Tibial nerve (tissue), 4 donors: ENCODE data around the gene TTL. TPM values are rescaled to one million over a fixed set of nuclear protein-coding genes. Genes with fewer than 3 reads are reported as not detected.
A peak's percentile ranks its signal among the peaks of the same experiment; 100 is the strongest.
"Not testable (repeated sequence)": the region's sequence is repeated elsewhere in the genome, so short reads cannot be mapped to it uniquely, and the experiment has no call there.

Source experiments
- DNase-seq, 2 donors: peaks; one replicate each; pipeline ENCODE4 v3.0.0-alpha.2; 2019; ENCODE audit warnings: low spot score in 2 of 2
- H3K27ac ChIP-seq, 4 donors: fragments of 200-600 bp; sonication (generic) in 3 of 4; one replicate each; pipeline ENCODE4 v1.5.1; 2017 to 2019; ENCODE audit warnings: mild to moderate bottlenecking in 1 of 4
- H3K27me3 ChIP-seq, 2 donors: fragments of 200-600 bp; sonication (generic) in 1 of 2; one replicate each; pipeline versions ENCODE4 v1.5.1 to v1.6.0; 2017 to 2019
- H3K36me3 ChIP-seq, 3 donors: fragments of 200-600 bp; sonication (generic); one replicate each; pipeline ENCODE4 v1.5.1; 2018 to 2019
- H3K4me1 ChIP-seq, 4 donors: fragments of 200-600 bp; sonication (generic) in 3 of 4; one replicate each; pipeline ENCODE4 v1.5.1; 2017 to 2019
- H3K4me3 ChIP-seq, 4 donors: fragments of 200-600 bp; sonication (generic) in 3 of 4; one replicate each; pipeline ENCODE4 v1.5.1; 2017 to 2019; ENCODE audit warnings: mild to moderate bottlenecking in 1 of 4, moderate library complexity in 1 of 4
- H3K9me3 ChIP-seq, 4 donors: fragments of 200-600 bp; sonication (generic) in 3 of 4; one replicate each; pipeline ENCODE4 v1.5.1; 2017 to 2019
- EP300 ChIP-seq, 2 donors: sonication (generic); formaldehyde crosslinking; IDR thresholded peaks; one replicate each; pipeline ENCODE4 v1.6.1; 2017; ENCODE audit warnings: antibody characterized with exemption in 2 of 2, mild to moderate bottlenecking in 1 of 2
- POLR2A ChIP-seq, 2 donors: fragments of 450-650 bp; IDR thresholded peaks; one replicate each; pipeline ENCODE4 v1.6.1; 2017; ENCODE audit warnings: antibody characterized with exemption in 2 of 2, mild to moderate bottlenecking in 2 of 2, moderate library complexity in 2 of 2
- WGBS, 2 donors: methylation state at CpG; one replicate each; pipeline ENCODE4 v1.1.5; 2018; 5-methylcytosine and 5-hydroxymethylcytosine counted together
- total RNA-seq, 4 donors: library from RNA; depleted of rRNA; stranded (reverse); fragments of >200 nt; gene quantifications; one replicate each; pipeline ENCODE4 v1.1.0, GENCODE V29; 2016
- TF ChIP-seq, protein P1 (sequence below), 5 experiments: fragments of 200-600 bp in 3 of 5; fragments of 450-650 bp in 2 of 5; sonication (generic) in 3 of 5; IDR thresholded peaks; one replicate each; pipeline ENCODE4 v1.5.1; 2016 to 2019; ENCODE audit warnings: antibody characterized with exemption in 5 of 5, mild to moderate bottlenecking in 3 of 5, moderate library complexity in 2 of 5

TTL gene
- 10 to 100 TPM; 11.8 to 27.8 (median 23.3) TPM for total RNA-seq

DNA sequence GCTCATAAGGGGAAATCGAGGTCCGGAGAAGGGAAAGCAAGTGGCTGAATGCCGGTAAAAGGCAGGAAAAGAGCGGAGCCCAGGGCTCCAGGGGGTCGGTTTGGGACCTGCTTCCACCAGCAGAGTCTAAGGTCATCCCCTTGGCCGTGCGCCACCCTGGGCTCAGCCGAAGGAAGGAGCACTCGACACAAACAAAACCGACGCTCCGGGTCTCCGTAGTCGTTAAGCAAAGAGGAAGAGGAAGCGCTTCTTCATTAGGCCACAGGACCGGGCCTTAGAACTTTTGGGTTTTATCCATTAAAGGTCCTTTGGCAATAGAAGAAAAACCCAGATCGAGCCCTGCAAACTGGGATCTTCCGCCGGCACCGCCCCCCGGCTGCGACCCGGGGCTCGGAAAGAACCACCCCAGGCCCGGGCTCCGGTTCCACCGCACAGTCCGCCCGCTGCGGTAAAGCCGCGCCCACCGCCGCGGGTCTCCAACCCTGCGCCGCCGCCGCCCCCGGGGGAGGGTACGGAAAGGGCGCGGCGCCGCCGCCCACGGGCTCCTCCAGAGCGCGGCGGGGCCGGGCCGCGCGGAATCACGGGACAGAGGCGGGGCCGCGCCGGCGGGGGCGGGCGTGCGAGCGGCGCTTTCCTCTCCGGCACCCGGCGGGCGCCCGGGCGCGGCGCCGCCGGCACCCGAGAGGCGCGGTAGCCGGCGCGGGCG, at the start of gene TTL:
Gene TTL, plus strand, starts transcription at position 629 of the 706 bp plus-strand sequence. CDS start 189 bp downstream, outside the sequence.
- Histone ChIP-seq H3K9me3 (no peaks in the 10 kb centered on the region), H3K27me3 (no peaks in the 10 kb centered on the region), H3K4me3 (peak within 1 kb of the TSS; percentile 91 to 98 (median 96)), H3K4me1 (peaks cover 0 to 31% (median 18%) of the 10 kb centered on the region in 4 donors), H3K27ac (peak within 1 kb of the TSS; percentile 84 to 95 (median 88)), H3K36me3 (peaks cover 0 to 9% (median 0%) of the 10 kb centered on the region in 3 donors)
- DNase-seq, result peak; percentile 53 to 60
- TF ChIP-seq, protein P1, sequence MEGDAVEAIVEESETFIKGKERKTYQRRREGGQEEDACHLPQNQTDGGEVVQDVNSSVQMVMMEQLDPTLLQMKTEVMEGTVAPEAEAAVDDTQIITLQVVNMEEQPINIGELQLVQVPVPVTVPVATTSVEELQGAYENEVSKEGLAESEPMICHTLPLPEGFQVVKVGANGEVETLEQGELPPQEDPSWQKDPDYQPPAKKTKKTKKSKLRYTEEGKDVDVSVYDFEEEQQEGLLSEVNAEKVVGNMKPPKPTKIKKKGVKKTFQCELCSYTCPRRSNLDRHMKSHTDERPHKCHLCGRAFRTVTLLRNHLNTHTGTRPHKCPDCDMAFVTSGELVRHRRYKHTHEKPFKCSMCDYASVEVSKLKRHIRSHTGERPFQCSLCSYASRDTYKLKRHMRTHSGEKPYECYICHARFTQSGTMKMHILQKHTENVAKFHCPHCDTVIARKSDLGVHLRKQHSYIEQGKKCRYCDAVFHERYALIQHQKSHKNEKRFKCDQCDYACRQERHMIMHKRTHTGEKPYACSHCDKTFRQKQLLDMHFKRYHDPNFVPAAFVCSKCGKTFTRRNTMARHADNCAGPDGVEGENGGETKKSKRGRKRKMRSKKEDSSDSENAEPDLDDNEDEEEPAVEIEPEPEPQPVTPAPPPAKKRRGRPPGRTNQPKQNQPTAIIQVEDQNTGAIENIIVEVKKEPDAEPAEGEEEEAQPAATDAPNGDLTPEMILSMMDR (IDR thresholded peaks at IDR 0.05), result peak in 1 of 5 experiments; percentile 13
- peak in 1 of 2 donors; percentile 41 for TF ChIP-seq POLR2A (IDR thresholded peaks at IDR 0.05)
- no peak for TF ChIP-seq EP300 (IDR thresholded peaks at IDR 0.05)
- WGBS, 2 donors, result 0 to 1% methylated on average over 16 to 46 of the region's 82 CpGs

DNA sequence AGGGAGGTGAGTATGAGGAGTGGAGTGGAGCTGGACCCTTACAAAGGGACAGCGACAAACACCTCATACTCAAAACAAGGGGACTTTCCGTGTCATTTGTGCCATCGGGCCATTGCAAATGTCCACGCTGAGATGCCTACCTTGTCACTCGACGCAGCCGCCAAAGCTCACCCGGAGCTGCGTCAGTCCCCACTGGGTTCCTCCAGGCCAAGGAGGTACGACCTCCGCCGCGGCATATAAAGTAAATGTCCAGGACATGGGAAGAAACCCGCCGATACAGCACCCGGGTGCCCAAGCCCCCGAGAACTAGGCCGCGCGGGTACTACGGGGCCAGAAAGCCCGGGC, 49.6 kb upstream of the TTL start:
- H3K36me3 ChIP-seq, DNase-seq, H3K9me3 ChIP-seq, H3K4me1 ChIP-seq, H3K27me3 ChIP-seq: not testable (repeated sequence)
- WGBS, 2 donors, result 29 to 82% methylated on average over 4 to 21 of the region's 22 CpGs
- peak overlapping the region; percentile 46 to 68 (median 60) for H3K4me3 ChIP-seq
- H3K27ac ChIP-seq, result peak overlapping the region; percentile 61 to 92 (median 88)

DNA sequence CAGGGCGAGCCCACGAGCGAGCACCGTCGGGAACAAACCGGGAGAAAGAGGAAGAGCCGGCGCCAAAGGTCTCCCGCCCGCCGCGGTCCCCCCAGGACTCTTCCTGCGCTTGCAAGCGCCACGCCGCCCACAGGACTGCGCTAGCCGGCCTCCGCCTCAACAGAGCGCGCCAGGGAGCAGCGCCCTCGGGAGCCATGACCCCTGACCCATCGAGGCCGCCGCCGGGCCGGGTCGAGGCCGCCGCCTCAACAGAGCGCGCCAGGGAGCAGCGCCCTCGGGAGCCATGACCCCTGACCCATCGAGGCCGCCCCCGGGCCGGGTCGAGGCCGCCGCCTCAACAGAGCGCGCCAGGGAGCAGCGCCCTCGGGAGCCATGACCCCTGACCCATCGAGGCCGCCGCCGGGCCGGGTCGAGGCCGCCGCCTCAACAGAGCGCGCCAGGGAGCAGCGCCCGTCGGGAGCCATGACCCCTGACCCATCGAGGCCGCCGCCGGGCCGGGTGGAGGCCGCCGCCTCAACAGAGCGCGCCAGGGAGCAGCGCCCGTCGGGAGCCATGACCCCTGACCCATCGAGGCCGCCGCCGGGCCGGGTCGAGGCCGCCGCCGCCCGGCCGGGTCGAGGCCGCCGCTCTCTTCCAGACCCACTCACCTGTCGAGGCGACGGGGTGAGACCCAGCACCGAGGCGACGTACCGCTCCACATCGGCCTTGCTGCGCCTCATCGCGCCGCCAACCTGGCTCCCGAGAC, 49.0 kb upstream of the TTL start:
- not testable (repeated sequence) for H3K4me1 ChIP-seq, H3K36me3 ChIP-seq, H3K27me3 ChIP-seq, H3K9me3 ChIP-seq, DNase-seq
- peak overlapping the region; percentile 46 to 68 (median 60) for H3K4me3 ChIP-seq
- peak overlapping the region; percentile 61 to 92 (median 88) for H3K27ac ChIP-seq
- WGBS, 2 donors, result 3 to 5% methylated on average over 14 to 31 of the region's 98 CpGs

DNA sequence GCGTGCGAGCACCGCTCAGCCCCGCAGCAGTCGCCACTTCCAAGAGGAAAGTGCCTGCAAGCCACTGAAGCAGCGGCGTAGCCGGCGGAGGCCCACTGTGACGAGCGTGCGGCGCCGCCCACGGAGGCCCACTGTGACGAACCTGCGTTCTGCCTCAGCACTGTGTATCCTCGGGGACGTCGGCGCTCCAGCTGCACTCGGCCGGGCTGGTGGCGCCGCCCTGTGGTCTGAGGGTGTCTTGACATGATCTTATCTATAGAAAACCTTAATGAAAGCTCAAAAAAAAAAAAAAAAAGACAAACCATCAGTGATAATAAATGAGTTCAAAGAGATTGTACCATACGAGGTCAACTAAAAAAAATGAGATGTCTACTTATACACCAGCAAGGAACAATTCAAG, 48.5 kb upstream of the TTL start, which contains the start of gene RGPD8:
Gene RGPD8, minus strand, starts transcription at position 166 of the 400 bp plus-strand sequence. CDS start 192 bp downstream, outside the sequence.
- WGBS, 2 donors, result 0% methylated on average over 2 to 12 of the region's 26 CpGs
- DNase-seq, result peak; percentile 78 to 85
- not testable (repeated sequence) for H3K27me3 ChIP-seq, H3K9me3 ChIP-seq, H3K36me3 ChIP-seq, H3K4me1 ChIP-seq
- Histone ChIP-seq H3K27ac (peak within 1 kb of the TSS; percentile 61 to 92 (median 88)), H3K4me3 (peak within 1 kb of the TSS; percentile 46 to 68 (median 60))
- peak in 1 of 2 donors; percentile 31 for TF ChIP-seq EP300 (IDR thresholded peaks at IDR 0.05)
- TF ChIP-seq, protein P1 (IDR thresholded peaks at IDR 0.05), result peak; percentile 46 to 68 (median 52)

DNA sequence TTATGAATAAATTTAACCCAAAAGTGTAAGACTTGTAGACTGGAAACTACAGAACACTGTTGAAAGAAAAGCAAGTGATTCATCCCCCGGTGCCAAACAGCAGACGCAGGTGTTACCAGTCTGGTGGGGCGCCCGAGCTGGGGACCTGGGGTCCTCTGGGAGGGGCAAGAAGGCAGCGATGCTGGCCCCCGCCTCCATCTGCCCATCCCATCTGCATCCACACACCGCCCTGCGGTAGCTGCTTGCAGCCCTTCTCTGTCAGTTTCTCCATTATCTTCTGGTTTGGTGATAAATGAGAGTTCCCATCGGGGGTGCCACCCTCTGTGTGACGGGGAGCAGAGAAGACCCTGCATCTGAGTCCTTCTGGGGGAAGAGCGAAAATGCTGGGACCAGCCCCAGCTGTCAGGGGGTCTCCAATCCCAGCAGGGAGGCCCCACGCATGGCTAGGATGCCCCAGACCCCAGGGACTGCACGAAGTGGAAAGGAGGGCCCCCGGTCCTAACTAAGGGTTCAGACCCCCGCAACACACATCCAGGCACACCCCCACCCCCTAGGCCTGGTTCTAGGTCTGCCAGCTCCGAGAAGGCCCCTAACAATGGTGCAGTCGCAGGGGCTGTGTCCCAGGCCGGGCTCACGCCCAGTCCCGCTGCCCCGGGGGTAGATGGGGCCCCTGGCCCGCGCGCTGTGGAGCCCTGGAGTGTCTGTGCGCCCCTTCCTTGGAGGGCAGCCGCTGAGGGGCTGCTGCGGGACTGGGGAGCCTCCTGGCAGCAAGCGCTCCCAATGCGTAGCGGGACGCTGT, 47.8 kb upstream of the TTL start:
- Histone ChIP-seq H3K27ac (no peak overlapping the region), H3K9me3 (no peaks in the 10 kb centered on the region), H3K36me3 (no peaks in the 10 kb centered on the region), H3K27me3 (no peaks in the 10 kb centered on the region), H3K4me3 (no peak overlapping the region), H3K4me1 (peaks cover 0 to 8% (median 0%) of the 10 kb centered on the region in 4 donors)
- DNase-seq, result no peak
- TF ChIP-seq, protein P1 (IDR thresholded peaks at IDR 0.05), result no peak
- TF ChIP-seq POLR2A (IDR thresholded peaks at IDR 0.05) (no peak), EP300 (IDR thresholded peaks at IDR 0.05) (no peak)
- WGBS, 2 donors, result 63 to 72% methylated on average over 19 to 26 of the region's 31 CpGs

DNA sequence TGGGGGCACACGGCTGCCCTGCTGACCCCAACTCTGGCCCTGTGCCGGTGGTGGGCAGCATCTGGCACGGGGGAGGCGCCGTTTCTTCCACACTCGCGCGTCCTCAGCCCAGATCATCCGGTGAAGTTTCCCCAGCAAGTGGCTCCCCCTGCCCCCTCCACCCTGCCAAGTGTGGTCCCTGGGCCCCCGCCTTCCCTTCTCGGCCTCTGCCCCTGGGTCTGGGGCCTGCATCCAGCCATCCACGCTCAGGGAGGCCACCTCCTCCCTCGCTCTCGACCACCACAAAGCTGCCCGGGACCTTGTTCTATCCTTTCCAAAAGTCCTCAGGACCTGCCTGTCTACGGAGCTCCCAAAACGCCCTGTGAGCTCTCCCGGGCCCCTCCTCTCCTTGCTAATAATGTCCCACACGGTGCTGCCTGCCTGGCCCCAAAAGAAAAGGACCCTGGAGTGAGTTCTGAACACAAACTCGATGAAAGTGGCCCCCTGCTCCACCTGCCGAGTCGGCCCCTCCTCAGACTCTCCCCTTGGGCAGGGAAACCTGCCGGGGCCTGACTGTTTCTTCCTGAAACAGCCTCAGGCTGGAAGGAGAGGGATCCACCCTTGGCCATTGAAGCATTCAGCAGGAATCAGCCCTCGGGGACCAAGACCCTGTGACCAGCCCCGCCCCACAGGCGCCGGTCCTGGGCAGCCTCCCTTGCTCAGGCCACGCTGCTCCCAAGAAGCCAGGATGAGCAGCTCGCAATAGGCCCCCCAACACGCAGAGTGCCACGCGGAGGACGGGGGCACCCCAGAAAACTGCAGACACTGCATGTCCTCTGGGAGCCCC, 46.9 kb upstream of the TTL start:
- not testable (repeated sequence) for H3K36me3 ChIP-seq, DNase-seq, H3K9me3 ChIP-seq, H3K27me3 ChIP-seq, H3K27ac ChIP-seq, H3K4me1 ChIP-seq, H3K4me3 ChIP-seq
- WGBS, 2 donors, result 48 to 67% methylated on average over 26 of the region's 33 CpGs

DNA sequence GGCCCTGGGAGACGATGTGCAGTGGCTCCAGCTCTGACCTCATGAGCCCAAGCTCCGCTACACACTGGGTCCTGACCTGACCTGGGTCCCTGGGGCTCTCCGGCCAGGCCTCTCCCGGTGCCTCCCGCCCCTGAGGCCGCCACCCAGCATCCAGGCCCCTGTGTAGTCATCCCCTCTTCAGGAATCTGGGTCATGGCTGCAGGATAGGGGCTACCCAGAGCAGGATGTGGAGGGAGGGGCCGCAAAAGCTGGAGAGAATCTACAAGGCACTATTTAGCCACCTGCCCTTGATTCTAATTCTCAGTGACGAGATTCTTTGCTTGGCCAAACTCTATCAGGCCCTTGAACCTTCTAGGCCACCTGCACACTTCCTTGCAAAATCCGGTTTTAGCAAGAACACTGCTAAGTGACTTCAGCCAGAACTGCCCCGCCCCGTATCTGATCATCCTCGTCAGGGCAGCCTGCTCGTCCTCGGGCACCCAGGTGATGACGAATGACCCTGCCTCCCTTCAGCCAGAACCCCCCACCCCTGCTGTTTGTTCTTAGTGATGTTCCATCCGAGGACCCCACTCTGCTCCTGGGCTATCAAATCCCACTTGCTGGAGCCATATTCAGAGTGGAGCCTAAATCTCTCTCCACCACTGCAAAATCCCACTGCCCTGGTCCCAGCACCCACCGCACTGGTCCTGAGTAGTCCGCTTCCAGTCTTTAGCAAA, 46.1 kb upstream of the TTL start:
- H3K36me3 ChIP-seq, H3K9me3 ChIP-seq, DNase-seq, H3K27ac ChIP-seq, H3K27me3 ChIP-seq, H3K4me3 ChIP-seq, H3K4me1 ChIP-seq: not testable (repeated sequence)
- 83 to 89% methylated on average over 18 of the region's 18 CpGs for WGBS, 2 donors

DNA sequence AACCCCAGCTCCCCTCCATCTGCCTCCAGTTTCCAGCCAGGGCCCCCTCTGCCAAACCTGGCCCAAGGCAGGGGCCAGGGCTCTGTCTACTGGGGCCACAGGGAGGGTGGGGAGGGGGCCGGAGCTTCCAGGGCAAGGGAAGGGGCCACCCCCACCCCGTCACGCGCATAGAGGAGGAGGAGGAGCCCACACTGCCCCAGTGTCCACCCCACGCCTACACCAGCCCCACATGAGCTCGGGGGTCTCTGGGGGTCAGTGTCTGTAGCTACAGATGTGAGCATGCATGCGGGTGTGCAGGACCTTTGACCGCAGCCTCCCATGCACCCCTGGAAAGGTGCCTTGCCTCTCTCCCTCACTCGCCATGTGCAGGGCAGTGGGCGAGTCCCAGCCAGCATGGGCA, 45.0 kb upstream of the TTL start:
- not testable (repeated sequence) for H3K27me3 ChIP-seq, DNase-seq, H3K36me3 ChIP-seq, H3K27ac ChIP-seq, H3K9me3 ChIP-seq, H3K4me1 ChIP-seq, H3K4me3 ChIP-seq
- 87 to 90% methylated on average over 4 to 10 of the region's 10 CpGs for WGBS, 2 donors
